Caco-2 (cell line): ENCODE data around the gene MTG1. TPM values are rescaled to one million over a fixed set of nuclear protein-coding genes. Genes with fewer than 3 reads are reported as not detected.

Source experiments
- BruUV-seq: library from RNA; stranded (reverse); fragments of 400-500 nt; replicated peaks from 2 replicates; lab custom pipeline; 2021; lab: Mats Ljungman, UMichigan
- CTCF ChIA-PET: fragments of 300-600 bp; sonication (Branson Sonifier 250); formaldehyde crosslinking; loops from one replicate; lab custom pipeline; 2022; ENCODE audit warnings: antibody characterized with exemption; lab: Charles Lee
- POLR2A ChIA-PET: fragments of 300-600 bp; sonication (Branson Sonifier 250); formaldehyde crosslinking; loops from one replicate; lab custom pipeline; 2022; ENCODE audit warnings: antibody characterized with exemption; lab: Charles Lee
- DNase-seq, 2 experiments: peaks; one replicate each; pipeline versions ENCODE4 v3.0.0 to v3.0.0-alpha.2; 2020 to 2022
- H3K27me3 ChIP-seq: replicated peaks from 2 replicates; pipeline ENCODE4 v1.6.0; 2011; ENCODE audit warnings: low read length; ENCODE audit not compliant: control insufficient read depth, insufficient read depth
- H3K36me3 ChIP-seq: 2 replicates; pipeline ENCODE4 v1.5.1; 2011; ENCODE audit warnings: low read length; ENCODE audit not compliant: control insufficient read depth, insufficient read depth
- H3K4me1 ChIP-seq: fragments of 250-450 bp; sonication (Bioruptor Pico); 2 replicates; pipeline ENCODE4 v1.5.1; 2020; ENCODE audit warnings: mild to moderate bottlenecking
- H3K4me3 ChIP-seq: 2 replicates; pipeline ENCODE4 v1.5.1; 2011; ENCODE audit warnings: low read depth, mild to moderate bottlenecking, control low read depth, low read length
- H3K9me3 ChIP-seq: fragments of 250-450 bp; sonication (Bioruptor Pico); 2 replicates; pipeline ENCODE4 v1.5.1; 2020; ENCODE audit warnings: mild to moderate bottlenecking, moderate library complexity
- H3K27ac Mint-ChIP-seq: one replicate; pipeline ENCODE4 v1.8.0; 2022; ENCODE audit warnings: mixed read lengths; ENCODE audit not compliant: unreplicated experiment
- H3K27me3 Mint-ChIP-seq: one replicate; pipeline ENCODE4 v1.8.0; 2022; ENCODE audit warnings: mixed read lengths; ENCODE audit not compliant: insufficient read depth, unreplicated experiment
- H3K36me3 Mint-ChIP-seq: one replicate; pipeline ENCODE4 v1.8.0; 2022; ENCODE audit warnings: mild to moderate bottlenecking, mixed read lengths; ENCODE audit not compliant: insufficient read depth, unreplicated experiment
- H3K4me1 Mint-ChIP-seq: one replicate; pipeline ENCODE4 v1.8.0; 2022; ENCODE audit warnings: low read depth, mixed read lengths; ENCODE audit not compliant: unreplicated experiment
- H3K4me3 Mint-ChIP-seq: one replicate; pipeline ENCODE4 v1.8.0; 2022; ENCODE audit warnings: mild to moderate bottlenecking, moderate library complexity, mixed read lengths; ENCODE audit not compliant: unreplicated experiment
- H3K9me3 Mint-ChIP-seq: one replicate; pipeline ENCODE4 v1.8.0; 2022; ENCODE audit warnings: mixed read lengths; ENCODE audit not compliant: unreplicated experiment
- CTCF ChIP-seq, 2 experiments: fragments of 200-600 bp in 1 of 2; IDR thresholded peaks; 1 replicate in 1 of 2; 2 replicates in 1 of 2; pipeline versions ENCODE4 v1.5.1 to v1.8.0; 2011 to 2022; ENCODE audit warnings: antibody characterized with exemption in 1 of 2, control low read depth in 1 of 2, inconsistent platforms in 1 of 2, low read depth in 1 of 2, low read length in 1 of 2, mild to moderate bottlenecking in 1 of 2, moderate library complexity in 1 of 2; ENCODE audit not compliant: insufficient read depth in 1 of 2, severe bottlenecking in 1 of 2, unreplicated experiment in 1 of 2
- intact Hi-C: fragments of 100-400 bp; cut with micrococcal nuclease; formaldehyde crosslinking; loops from one replicate; pipeline ENCODE4 v1.10.0; 2022; ENCODE audit not compliant: unreplicated experiment
- total RNA-seq: library from RNA; stranded (reverse); gene quantifications from 2 replicates; pipeline ENCODE4 v1.2.3, GENCODE V29; 2022

Gene MTG1
- total RNA-seq, 1 experiment from 2014 or later, result 113 TPM

GRCh38 chr10:133368153-133368552, 25.8 kb upstream of the MTG1 start:
- H3K4me3 Mint-ChIP-seq, result no peak overlapping the region
- peaks cover 76% of the 10 kb centered on the region for H3K36me3 Mint-ChIP-seq
- no peaks in the 10 kb centered on the region for H3K4me1 Mint-ChIP-seq
- Histone ChIP-seq H3K9me3 (no peaks in the 10 kb centered on the region), H3K4me3 (no peak overlapping the region), H3K36me3 (peaks cover 16% of the 10 kb centered on the region), H3K27me3 (no peaks in the 10 kb centered on the region), H3K4me1 (0 out of 2 replicates have a peak, but pooled peaks cover 11% of the 10 kb centered on the region)
- POLR2A ChIA-PET, result no interaction called here
- no TSS peak for BruUV-seq
- no peak overlapping the region for H3K27ac Mint-ChIP-seq
- no peak for TF ChIP-seq CTCF (IDR thresholded peaks at IDR 0.05; ENCODE audit: insufficient read depth in 1 of 2, low read depth in 1 of 2, low read length in 1 of 2, severe bottlenecking in 1 of 2, unreplicated experiment in 1 of 2)
- H3K9me3 Mint-ChIP-seq, result no peaks in the 10 kb centered on the region
- intact Hi-C loops, result no loop called here
- CTCF ChIA-PET, result no interaction called here
- DNase-seq, result no peak
- H3K27me3 Mint-ChIP-seq, result no peaks in the 10 kb centered on the region

- H3K4me1 ChIP-seq, result peaks cover 13% of the 10 kb centered on the region
- peak overlapping the region; percentile 87 for H3K4me3 Mint-ChIP-seq
- H3K9me3 ChIP-seq, result no peaks in the 10 kb centered on the region
- peaks cover 58% of the 10 kb centered on the region for H3K36me3 Mint-ChIP-seq
- H3K4me3 ChIP-seq, result no peak overlapping the region
- ChIA-PET POLR2A (interaction anchor here (0.6 kb wide), 1 partner anchor 46 kb away, joined by 4 read pairs; no protein-coding TSS in a partner anchor), CTCF (no interaction called here)
- no peaks in the 10 kb centered on the region for H3K27me3 ChIP-seq
- H3K9me3 Mint-ChIP-seq, result no peaks in the 10 kb centered on the region
- H3K27me3 Mint-ChIP-seq, result no peaks in the 10 kb centered on the region
- no peak overlapping the region for H3K27ac Mint-ChIP-seq
- H3K4me1 Mint-ChIP-seq, result no peaks in the 10 kb centered on the region
- intact Hi-C loops, result no loop called here
- peaks cover 12% of the 10 kb centered on the region for H3K36me3 ChIP-seq
- DNase-seq, result no peak
- no peak for TF ChIP-seq CTCF (IDR thresholded peaks at IDR 0.05; ENCODE audit: insufficient read depth in 1 of 2, low read depth in 1 of 2, low read length in 1 of 2, severe bottlenecking in 1 of 2, unreplicated experiment in 1 of 2)
- BruUV-seq, result TSS peak; percentile 11
Observed at GRCh38 chr10:133370030-133370786, 23.7 kb upstream of the MTG1 start.

GRCh38 chr10:133372507-133372906, 21.4 kb upstream of the MTG1 start:
- Mint-ChIP-seq H3K9me3 (no peaks in the 10 kb centered on the region), H3K27ac (peak overlapping the region; percentile 71), H3K4me3 (peak overlapping the region; percentile 87), H3K36me3 (peaks cover 42% of the 10 kb centered on the region), H3K4me1 (no peaks in the 10 kb centered on the region), H3K27me3 (no peaks in the 10 kb centered on the region)
- Histone ChIP-seq H3K36me3 (peaks cover 7% of the 10 kb centered on the region), H3K27me3 (no peaks in the 10 kb centered on the region), H3K4me3 (peak overlapping the region; percentile 100), H3K9me3 (no peaks in the 10 kb centered on the region), H3K4me1 (peaks cover 16% of the 10 kb centered on the region)
- no TSS peak for BruUV-seq
- POLR2A ChIA-PET, result no interaction called here
- intact Hi-C loops, result loop anchor here (2.0 kb wide), 1 partner anchor 16 kb away; no protein-coding TSS in a partner anchor
- no peak for DNase-seq
- TF ChIP-seq CTCF (IDR thresholded peaks at IDR 0.05; ENCODE audit: insufficient read depth in 1 of 2, low read depth in 1 of 2, low read length in 1 of 2, severe bottlenecking in 1 of 2, unreplicated experiment in 1 of 2), result no peak
- CTCF ChIA-PET, result no interaction called here
